GM19452 (cell line): ENCODE data around the gene WDR43.

ENCODE experiments used
- ATAC-seq: cut with Tn5 transposase; IDR thresholded peaks from one replicate; pipeline ENCODE4 v1.9.1; 2021; ENCODE audit not compliant: unreplicated experiment

The WDR43 gene

GRCh38 chr2:28894470-28895188 is at the start of gene WDR43:
Gene WDR43, plus strand, starts transcription at chr2:28894667. Its CDS starts 32 bp downstream, at chr2:28894699.
- peak; percentile 91 for ATAC-seq

DNA sequence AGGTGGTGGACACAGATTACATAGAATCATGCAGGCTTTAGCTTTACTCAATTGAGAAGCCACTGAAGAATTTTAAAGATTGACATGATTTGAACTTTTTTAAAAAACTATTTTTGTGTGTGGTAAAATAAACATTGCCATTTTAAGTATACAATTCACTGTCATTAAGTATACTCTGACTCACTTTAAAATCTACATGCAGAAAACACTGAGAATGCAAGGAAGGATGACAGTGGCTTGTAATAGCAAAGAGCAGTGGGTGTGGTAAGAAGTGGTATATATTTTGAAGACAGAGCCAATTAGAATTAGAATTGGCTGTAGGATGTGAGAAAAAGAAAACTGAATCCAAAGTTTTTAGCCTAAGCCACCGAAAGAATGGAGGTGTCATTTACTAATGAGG is 39.3 kb upstream of the WDR43 start:
- no peak for ATAC-seq

DNA sequence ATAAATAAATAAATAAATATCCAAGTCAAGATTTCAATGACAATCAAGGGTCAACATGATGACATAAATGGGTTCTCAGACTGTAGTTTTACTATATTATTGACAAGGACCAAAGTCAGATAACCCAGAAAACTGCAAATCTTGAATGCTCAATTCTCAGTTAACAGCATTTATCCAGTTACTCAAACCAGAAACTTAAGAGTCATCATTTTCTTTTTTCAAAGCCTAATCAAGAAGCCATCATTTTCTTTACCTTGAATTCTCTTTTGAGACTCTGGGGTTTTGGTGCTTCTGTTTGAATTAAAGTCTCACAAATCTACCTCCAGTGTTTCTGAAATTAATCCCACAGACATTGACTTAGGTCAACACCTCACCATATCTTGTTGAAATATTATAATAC is 38.5 kb upstream of the WDR43 start:
- no peak for ATAC-seq

GRCh38 chr2:28868611-28869010 is 25.9 kb upstream of the WDR43 start:
- no peak for ATAC-seq

GRCh38 chr2:28869494-28870145 is 24.8 kb upstream of the WDR43 start:
- peak; percentile 25 for ATAC-seq

- ATAC-seq: peak; percentile 95
Observed at GRCh38 chr2:28870146-28870891, 24.1 kb upstream of the WDR43 start, which contains the start of gene TRMT61B. Gene TRMT61B, minus strand, starts transcription at chr2:28870309. Its CDS starts 32 bp downstream, at chr2:28870277.

DNA sequence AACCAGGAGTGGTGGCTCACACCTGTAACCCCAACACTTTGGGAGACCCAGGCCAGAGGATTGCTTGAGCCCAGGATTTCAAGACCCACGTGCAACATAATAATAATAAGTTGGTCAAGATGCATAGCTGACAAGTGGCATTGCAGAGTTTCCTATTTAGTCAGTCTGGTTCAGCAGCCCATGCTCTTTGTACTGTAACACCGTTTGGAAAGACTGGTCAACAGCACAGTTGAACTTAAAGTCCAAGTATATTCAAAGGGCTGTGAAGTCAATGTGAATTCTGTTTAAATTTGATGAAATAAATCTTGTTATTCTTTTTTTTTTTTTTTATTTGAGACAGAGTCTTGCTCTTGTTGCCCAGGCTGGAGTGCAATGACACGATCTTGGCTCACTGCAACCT is 22.8 kb upstream of the WDR43 start:
- no peak for ATAC-seq

- no peak for ATAC-seq
Observed at GRCh38 chr2:28880193-28880592, 14.3 kb upstream of the WDR43 start.

GRCh38 chr2:28893488-28893887 is 979 bp upstream of the WDR43 start:
- ATAC-seq: no peak

- peak; percentile 21 for ATAC-seq
Observed at GRCh38 chr2:28895189-28895893, 874 bp downstream of the WDR43 start.

DNA sequence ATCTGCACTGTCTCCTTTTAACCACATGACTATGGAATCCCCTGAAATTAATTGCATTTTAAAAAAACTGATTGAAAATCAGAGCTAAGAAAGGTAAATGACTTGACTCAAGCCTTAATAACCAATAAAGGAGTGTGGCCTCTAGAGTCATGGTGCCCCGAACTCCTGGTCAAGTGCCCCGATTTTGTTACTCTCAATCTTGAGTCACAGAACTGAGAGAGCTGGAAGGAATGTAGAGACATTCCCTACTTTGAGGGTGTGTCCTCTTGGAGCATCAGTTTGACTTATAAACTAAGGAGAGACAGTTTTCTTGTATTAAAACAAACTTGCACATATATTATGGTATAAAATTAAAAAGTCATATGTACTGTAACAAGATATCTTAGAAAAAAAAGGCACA is 2.4 kb downstream of the WDR43 start:
- no peak for ATAC-seq

DNA sequence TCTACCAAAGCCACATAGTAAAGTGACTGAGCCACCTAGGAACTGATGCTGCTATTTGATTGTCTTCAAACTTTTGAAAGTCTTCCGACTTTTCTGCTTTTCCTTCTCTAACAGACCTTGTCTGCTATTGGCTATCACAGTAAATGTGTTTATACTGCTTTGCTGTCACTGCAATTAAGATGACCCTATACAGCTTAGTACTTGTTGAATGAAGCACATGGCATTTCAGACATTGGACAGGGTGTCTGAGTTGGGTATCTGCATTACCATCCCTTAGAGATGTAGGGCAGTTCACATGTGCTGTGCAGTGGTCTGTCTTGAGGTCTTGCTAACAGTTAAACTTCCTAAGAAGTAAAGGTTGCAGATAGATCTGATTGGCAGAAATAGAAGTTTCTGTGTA is 3.6 kb downstream of the WDR43 start:
- ATAC-seq: no peak

- ATAC-seq: no peak
Observed at GRCh38 chr2:28901202-28901601, 6.7 kb downstream of the WDR43 start.

GRCh38 chr2:28901841-28902240 is 7.4 kb downstream of the WDR43 start:
- ATAC-seq: no peak

DNA sequence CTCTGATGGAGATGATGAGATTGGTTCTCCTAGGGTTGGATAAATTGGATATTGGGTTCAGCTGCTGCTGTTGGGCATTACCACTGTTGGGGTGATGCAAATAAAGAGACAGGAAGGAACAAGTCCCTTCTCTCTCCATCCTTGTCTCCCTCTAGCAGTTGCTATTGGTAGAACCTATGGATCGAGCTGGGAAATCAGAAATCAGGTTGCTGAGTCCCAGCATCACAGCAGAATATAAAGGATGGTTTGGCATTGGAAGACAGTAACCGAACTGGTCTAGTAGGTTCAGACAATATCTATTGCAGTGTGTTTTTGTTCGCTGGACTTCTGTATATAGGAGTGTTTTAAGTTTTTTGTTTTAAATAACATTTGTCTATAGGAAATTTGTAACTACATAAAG is 8.1 kb downstream of the WDR43 start:
- ATAC-seq: no peak

DNA sequence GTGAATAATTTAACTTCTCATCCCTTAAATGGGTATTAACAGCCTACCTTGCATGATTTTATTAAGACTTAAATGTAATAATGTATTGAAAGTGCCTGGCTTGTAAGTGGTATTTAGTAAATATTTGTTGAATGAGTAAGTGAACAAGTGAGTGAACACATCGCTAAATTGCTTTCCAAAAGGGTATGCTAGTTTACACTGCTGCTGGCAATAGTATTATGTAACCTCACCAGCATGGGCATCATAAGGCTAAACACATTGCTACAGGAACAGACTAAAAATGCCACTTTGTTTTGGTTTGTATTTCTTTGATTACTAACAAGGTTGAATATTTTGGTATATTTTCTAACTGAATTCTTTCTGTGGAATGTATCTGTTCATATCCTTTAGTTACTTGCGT is 9.8 kb downstream of the WDR43 start:
- ATAC-seq: no peak

DNA sequence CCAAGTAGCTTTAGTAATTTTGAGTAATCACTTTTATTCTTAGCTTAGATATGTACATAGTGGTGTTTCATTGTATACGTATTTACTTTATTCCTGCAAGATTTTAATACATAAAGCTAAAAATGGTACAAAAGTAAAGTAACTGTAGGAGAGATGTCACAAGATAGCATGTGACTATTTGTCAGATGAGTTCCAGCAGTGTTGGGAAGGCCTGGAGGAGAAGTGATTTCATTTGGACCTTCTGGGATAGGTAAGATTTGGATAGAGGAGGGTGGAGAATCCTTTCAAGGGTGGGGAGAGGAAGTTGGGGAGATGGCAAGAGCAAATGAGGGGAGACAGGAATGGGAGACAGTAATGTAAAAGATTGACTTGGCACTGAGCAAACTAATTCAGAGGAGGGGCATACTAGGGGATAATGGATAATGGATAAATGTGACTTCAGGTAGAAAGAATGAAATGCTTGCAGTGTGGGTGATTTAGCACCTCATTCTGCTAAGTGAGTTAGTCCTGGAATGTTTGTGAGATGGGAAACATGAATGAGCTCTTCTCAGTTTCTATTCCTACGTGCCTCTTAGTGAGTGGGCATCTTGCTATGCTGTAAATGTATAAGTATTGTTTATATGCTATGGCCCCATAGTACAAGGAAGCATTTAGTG is 10.5 kb downstream of the WDR43 start:
- ATAC-seq: no peak

DNA sequence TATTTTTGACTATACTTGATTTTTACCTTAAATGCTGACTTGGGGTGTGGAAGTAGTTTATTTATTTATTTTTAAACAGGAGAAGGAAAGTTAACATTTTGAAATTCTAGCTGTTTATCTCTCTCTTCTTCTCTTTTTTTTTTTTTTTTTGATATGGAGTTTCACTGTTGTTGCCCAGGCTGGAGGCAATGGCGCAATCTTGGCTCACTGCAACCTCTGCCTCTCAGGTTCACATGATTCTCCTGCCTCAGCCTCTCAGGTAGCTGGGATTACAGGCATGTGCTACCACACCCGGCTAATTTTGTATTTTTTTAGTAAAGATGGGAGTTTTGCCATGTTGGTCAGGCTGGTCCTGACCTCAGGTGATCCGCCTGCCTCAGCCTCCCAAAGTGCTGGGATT is 11.1 kb downstream of the WDR43 start:
- no peak for ATAC-seq

DNA sequence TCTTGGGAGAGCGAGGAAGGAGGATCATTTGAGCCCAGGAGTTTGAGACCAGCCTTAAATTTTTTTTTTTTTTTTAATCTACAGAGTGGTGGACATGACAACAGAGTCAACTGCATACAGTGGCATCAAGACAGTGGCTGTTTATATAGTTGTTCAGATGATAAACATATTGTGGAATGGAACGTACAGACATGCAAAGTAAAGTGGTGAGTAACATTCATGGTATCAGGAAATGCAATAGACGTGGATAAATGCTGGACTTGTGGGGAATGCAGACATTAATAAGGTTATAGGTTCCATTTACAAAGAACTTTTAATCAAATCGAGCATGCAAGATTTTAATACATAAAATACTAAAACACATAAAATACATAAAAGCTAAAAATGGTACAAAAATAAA is 11.9 kb downstream of the WDR43 start:
- ATAC-seq: no peak

- no peak for ATAC-seq
Observed at GRCh38 chr2:28906821-28907220, 12.4 kb downstream of the WDR43 start.

DNA sequence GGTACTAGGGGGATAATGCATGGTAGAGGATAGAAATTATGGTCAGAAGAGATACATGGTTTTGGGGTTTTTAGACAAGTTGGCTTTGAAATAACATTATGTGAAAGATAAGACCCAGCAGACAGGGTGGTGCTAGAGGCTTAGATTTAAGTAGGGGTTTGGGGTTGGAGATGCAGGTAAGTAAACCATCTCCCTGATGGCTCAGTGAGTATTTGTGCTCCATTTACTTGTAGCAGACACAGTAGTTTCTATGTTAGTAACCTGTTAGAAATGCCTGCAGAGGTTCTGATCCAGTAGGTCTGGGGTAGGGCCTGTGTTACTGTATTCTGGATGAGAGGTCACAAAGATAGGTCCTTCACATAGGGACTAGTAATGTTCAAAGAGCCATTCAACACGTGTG is 13.7 kb downstream of the WDR43 start:
- no peak for ATAC-seq
